DOHH2 (cell line): ENCODE data around the gene ALDH3B1.
A peak's percentile ranks its signal among the peaks of the same experiment; 100 is the strongest.

ENCODE experiments used
- H3F3A ChIP-seq: fragments of 200-600 bp; sonication (generic), shearing (Covaris generic); 2 replicates; pipeline ENCODE4 v1.6.0; 2016; ENCODE audit warnings: antibody characterized with exemption, mild to moderate bottlenecking; ENCODE audit not compliant: control insufficient read depth, insufficient read depth
- H3K27ac ChIP-seq: fragments of 200-600 bp; sonication (generic); 2 replicates; pipeline ENCODE4 v1.5.1; 2014; ENCODE audit warnings: low read depth, mild to moderate bottlenecking, low read length, moderate library complexity
- H3K27me3 ChIP-seq: fragments of 200-600 bp; sonication (generic); 2 replicates; pipeline ENCODE4 v1.6.1; 2014; ENCODE audit warnings: mild to moderate bottlenecking, low read length, mixed read lengths; ENCODE audit not compliant: control insufficient read depth
- H3K36me3 ChIP-seq: fragments of 200-600 bp; sonication (generic); 2 replicates; pipeline ENCODE4 v1.6.1; 2014; ENCODE audit warnings: mild to moderate bottlenecking, low read length, moderate library complexity, mixed read lengths; ENCODE audit not compliant: control insufficient read depth
- H3K4me1 ChIP-seq: fragments of 200-600 bp; sonication (generic); 2 replicates; pipeline ENCODE4 v1.6.1; 2014; ENCODE audit warnings: mild to moderate bottlenecking, low read length, mixed read lengths; ENCODE audit not compliant: control insufficient read depth
- H3K4me2 ChIP-seq: fragments of 200-600 bp; sonication (generic); 2 replicates; pipeline ENCODE4 v1.6.0; 2014; ENCODE audit warnings: mild to moderate bottlenecking, low read length, moderate library complexity
- H3K4me3 ChIP-seq: fragments of 200-600 bp; sonication (generic); 2 replicates; pipeline ENCODE4 v1.5.1; 2014; ENCODE audit warnings: mild to moderate bottlenecking, low read length, mixed read lengths
- H3K79me2 ChIP-seq: fragments of 200-600 bp; sonication (generic); 2 replicates; pipeline ENCODE4 v1.6.1; 2014; ENCODE audit warnings: mild to moderate bottlenecking, low read length, mixed read lengths; ENCODE audit not compliant: control insufficient read depth
- H3K9me2 ChIP-seq: fragments of 200-600 bp; sonication (generic); replicated peaks from 2 replicates; pipeline ENCODE4 v1.6.1; 2014; ENCODE audit warnings: mild to moderate bottlenecking, low read length, mixed read lengths; ENCODE audit not compliant: control insufficient read depth
- H3K9me3 ChIP-seq: fragments of 200-600 bp; sonication (generic); 2 replicates; pipeline ENCODE4 v1.6.1; 2014; ENCODE audit warnings: antibody characterized with exemption, low read length, mixed read lengths; ENCODE audit not compliant: control insufficient read depth, insufficient read depth
- H4K20me1 ChIP-seq: fragments of 200-600 bp; sonication (generic); 2 replicates; pipeline ENCODE4 v1.6.0; 2014; ENCODE audit warnings: low read depth, mild to moderate bottlenecking, antibody characterized with exemption, low read length, moderate library complexity; ENCODE audit not compliant: control insufficient read depth, insufficient read depth
- EZH2phosphoT487 ChIP-seq: fragments of 200-600 bp; sonication (generic); IDR thresholded peaks from 2 replicates; pipeline ENCODE4 v1.6.1; 2017; ENCODE audit warnings: borderline replicate concordance, mild to moderate bottlenecking, antibody characterized with exemption, low read length, moderate library complexity, mixed read lengths
- TF ChIP-seq, protein P1 (sequence below): fragments of 200-600 bp; sonication (generic); IDR thresholded peaks from one replicate; pipeline ENCODE4 v1.5.1; 2014; ENCODE audit warnings: antibody characterized with exemption, mild to moderate bottlenecking, low read depth, low read length; ENCODE audit not compliant: poor library complexity, severe bottlenecking

Gene ALDH3B1

DNA sequence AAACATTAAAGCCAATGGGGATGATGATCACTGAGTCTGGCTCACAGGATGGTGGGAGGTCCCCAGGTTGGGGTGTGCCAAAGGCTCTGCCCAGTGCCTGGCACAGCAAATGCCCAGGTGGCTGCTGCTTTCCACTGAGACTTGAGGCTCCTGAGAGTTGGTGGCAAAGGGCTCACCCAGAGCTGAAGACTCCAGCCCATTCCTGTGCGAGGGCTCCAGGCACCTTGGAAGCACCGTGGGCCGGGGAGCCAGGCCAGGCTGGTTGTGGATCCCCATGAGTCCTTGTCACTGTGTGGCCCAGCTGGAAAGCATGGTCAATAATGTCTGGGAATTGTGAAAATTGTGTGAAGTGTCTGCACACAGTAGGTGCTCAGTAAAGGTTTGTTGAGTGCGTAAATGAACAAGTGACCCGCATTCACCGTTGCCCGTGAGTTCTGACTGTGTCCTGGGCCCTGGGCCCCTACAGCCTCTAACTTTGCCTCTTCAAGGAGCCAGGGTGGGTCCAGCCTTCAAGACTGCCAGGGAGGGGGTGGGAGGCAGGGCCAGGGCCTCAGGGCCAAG is 3.4 kb upstream of the ALDH3B1 start:
- Histone ChIP-seq H3K9me3 (no peaks in the 10 kb centered on the region), H3F3A (peaks cover 11% of the 10 kb centered on the region), H4K20me1 (no peaks in the 10 kb centered on the region), H3K4me3 (no peak overlapping the region), H3K4me2 (no peak overlapping the region), H3K9me2 (no peaks in the 10 kb centered on the region), H3K4me1 (peaks cover 52% of the 10 kb centered on the region), H3K27ac (no peak overlapping the region), H3K27me3 (no peaks in the 10 kb centered on the region), H3K79me2 (peaks cover 13% of the 10 kb centered on the region), H3K36me3 (peaks cover 12% of the 10 kb centered on the region)
- no peak for TF ChIP-seq EZH2phosphoT487
- TF ChIP-seq, protein P1, sequence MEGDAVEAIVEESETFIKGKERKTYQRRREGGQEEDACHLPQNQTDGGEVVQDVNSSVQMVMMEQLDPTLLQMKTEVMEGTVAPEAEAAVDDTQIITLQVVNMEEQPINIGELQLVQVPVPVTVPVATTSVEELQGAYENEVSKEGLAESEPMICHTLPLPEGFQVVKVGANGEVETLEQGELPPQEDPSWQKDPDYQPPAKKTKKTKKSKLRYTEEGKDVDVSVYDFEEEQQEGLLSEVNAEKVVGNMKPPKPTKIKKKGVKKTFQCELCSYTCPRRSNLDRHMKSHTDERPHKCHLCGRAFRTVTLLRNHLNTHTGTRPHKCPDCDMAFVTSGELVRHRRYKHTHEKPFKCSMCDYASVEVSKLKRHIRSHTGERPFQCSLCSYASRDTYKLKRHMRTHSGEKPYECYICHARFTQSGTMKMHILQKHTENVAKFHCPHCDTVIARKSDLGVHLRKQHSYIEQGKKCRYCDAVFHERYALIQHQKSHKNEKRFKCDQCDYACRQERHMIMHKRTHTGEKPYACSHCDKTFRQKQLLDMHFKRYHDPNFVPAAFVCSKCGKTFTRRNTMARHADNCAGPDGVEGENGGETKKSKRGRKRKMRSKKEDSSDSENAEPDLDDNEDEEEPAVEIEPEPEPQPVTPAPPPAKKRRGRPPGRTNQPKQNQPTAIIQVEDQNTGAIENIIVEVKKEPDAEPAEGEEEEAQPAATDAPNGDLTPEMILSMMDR: no peak

DNA sequence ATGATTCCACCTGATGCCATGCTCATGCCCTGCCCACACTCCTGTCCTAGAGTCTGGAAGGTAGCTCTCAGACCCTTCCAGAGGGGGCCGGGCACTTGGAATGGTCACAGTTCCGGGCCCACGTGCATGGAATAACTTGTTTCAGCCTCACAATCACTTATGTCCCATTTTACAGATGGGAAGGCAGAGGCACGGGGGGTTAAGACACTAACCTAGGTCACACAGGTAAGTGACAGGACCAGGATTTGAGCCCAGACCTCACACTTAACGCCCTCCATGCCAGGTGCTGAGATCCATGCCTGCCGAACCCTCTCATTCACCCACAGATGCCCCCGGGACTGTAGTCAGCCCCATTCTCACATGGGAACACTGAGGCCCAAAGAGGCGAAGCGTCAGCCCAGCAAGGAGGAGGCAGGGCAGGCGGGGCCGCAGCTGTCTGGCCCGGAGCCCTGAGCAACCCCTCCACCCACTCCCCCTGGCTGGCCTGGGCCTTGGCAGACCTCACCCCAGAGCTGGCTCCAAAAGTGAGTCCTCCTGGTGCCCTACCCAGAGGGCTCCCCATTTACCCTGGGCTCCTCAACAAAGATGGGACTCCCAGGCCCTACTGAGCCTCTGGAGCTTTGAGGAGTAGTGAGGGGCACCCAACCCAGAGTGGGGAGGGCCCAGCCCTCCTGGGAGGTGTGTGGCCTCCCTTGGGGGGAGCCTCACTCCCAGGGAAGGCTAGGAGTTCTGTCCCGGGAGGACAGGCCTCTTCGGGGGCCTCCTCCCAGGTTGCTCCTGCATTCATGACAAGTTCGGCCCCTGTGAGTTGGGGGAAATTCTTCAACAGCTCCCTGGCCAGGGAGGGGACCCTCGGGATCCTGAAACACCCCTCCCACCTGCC is 2.4 kb upstream of the ALDH3B1 start:
- Histone ChIP-seq H3K79me2 (peaks cover 4% of the 10 kb centered on the region), H3K27ac (peak overlapping the region; percentile 31; the same call in 1 of the 2 replicates), H3K9me3 (no peaks in the 10 kb centered on the region), H3K4me2 (peak overlapping the region; percentile 64), H3K9me2 (no peaks in the 10 kb centered on the region), H3K4me3 (peak overlapping the region; percentile 29), H3K4me1 (peaks cover 41% of the 10 kb centered on the region), H3F3A (peaks cover 8% of the 10 kb centered on the region), H3K36me3 (peaks cover 2% of the 10 kb centered on the region; the same call in 1 of the 2 replicates), H4K20me1 (no peaks in the 10 kb centered on the region), H3K27me3 (no peaks in the 10 kb centered on the region)
- no peak for TF ChIP-seq EZH2phosphoT487
- TF ChIP-seq, protein P1: no peak

DNA sequence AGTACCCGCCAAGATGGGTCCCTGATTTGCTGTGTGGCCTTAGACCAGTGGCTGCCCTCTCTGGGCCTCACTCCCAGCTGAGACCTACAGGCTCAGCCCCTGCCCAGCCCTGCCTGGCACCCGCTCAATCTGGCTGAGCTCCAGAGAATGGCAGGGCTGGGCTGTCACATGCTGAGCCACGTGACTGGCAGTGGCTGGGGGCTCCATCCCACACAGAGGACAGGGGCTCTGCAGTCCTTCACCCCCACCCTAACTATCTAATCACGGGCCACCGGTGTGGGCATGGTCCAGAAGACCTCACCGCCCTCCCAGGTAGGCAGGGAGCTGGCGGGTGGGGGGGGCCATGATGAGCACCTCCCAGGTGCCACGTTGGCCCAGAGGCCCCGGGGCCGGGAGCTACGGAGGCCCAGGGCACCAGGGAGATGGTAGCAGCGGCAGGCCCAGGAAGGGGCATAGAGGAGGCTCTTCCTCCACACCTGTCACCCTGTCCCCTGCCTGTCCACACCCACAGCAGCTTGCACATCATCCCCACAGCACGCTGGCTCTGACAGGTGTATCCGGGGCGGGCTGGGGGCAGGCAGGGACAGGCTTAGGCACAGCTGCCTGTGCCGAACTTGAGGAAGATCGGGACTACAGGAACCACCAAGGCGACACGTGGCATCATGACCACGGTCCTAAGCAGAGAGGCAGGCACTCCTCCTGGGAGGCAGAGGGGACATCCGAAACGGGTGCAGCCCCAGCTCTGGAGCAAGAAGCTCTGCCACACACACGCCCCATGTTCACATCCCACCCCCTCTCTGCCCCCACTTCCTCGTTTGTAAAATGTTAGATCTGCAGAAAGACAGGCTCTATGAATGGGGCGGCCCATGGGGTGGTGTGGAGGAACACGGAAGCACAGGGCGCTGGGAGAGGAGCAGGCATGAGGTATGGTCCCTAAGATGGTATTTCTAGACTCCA is 1.5 kb upstream of the ALDH3B1 start:
- H3F3A ChIP-seq: peaks cover 6% of the 10 kb centered on the region; the same call in 1 of the 2 replicates
- no peaks in the 10 kb centered on the region for H4K20me1 ChIP-seq
- TF ChIP-seq, protein P1: no peak
- no peak for TF ChIP-seq EZH2phosphoT487
- peak overlapping the region; percentile 29 for H3K4me3 ChIP-seq
- peak overlapping the region; percentile 64 for H3K4me2 ChIP-seq
- no peaks in the 10 kb centered on the region for H3K9me2 ChIP-seq
- peak overlapping the region; percentile 31 for H3K27ac ChIP-seq
- H3K9me3 ChIP-seq: no peaks in the 10 kb centered on the region
- H3K4me1 ChIP-seq: peaks cover 38% of the 10 kb centered on the region
- no peaks in the 10 kb centered on the region for H3K36me3 ChIP-seq
- H3K27me3 ChIP-seq: no peaks in the 10 kb centered on the region
- peaks cover 4% of the 10 kb centered on the region for H3K79me2 ChIP-seq
